Stimulated activated CD4-positive, alpha-beta T cell treated with anti-CD3 and anti-CD28 coated beads, Interleukin-4, amount 100 ng/mL, for 1 hour (primary cell): Measurements from ENCODE around the gene RBMS3.

ENCODE experiments used
- DNase-seq: peaks from one replicate; pipeline ENCODE4 v3.0.0-alpha.2; 2020

Gene RBMS3

DNA sequence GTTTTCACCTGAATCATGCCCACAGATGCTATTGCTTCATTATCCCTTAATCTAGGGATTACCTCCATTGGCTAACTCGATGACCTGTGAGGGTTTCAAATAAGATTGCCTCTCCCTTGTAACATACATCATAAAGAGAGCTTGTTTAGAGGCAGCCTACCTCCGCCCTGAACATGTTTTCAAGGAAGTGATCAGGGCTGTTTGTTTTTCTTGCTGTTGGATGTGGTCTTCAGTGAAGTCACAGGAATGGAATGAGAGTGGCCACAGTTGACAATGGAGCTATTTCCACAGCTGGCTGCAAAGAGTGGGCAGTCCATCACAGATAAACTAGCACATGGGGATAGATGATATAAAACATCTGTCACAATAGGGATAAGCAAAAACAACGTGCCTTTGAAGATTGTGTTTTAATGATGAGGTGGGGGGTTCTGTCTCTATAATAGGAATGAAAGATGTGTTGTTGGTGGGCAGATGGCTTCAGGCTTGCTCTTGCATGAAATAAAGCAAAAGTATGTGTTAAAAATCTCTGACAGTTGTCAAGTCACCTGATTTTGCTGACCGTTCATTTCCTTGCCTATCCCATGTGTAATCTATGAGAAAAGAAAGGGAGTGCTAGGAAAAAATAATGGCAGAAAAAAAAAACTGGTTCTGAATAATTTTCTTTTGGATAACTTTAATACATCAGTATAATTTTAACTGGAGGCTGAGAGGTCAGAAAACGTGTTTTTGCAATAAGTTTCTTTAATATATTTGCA, 642.3 kb downstream of the RBMS3 start:
- no peak for DNase-seq

GRCh38 chr3:29924783-29925561, 644.1 kb downstream of the RBMS3 start:
- no peak for DNase-seq

- no peak for DNase-seq
Measured at GRCh38 chr3:29926378-29926777, 645.5 kb downstream of the RBMS3 start.

- no peak for DNase-seq
Measured at GRCh38 chr3:29932696-29933325, 651.9 kb downstream of the RBMS3 start.

DNA sequence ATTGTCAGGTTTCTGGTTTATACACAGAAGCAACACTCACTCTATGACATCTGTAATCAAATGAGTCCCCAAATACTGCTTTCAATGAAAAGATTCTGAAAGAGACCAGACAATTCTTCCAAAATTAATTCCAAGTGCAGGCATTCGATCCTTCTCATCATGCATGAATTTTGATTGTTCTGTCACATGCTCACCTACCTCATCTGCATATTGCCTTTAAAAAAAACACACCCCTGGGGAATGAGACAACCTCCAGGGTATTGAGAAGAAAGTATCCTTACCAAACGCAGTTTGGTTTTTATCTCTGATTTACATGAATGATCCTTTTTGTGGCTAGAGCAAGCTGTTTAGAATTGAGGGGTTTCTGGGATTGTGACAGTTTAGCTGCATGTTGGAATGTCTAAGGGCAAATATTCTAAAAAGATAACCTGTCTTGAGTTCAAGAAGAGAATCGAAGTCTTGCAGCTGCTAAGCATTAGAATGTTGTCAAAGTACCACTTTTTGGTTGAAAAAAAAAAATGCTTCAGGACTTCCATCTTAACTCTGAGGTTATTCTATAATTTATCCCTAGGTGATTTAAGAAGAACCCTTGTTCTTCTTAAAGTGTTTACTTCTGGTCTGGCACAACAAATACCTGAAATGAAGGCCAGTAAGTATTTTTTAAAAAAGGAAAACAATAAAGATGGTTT, 653.1 kb downstream of the RBMS3 start:
- DNase-seq, result no peak

GRCh38 chr3:29934751-29935150, 653.9 kb downstream of the RBMS3 start:
- DNase-seq, result no peak

GRCh38 chr3:29936054-29936453, 655.2 kb downstream of the RBMS3 start:
- no peak for DNase-seq

DNA sequence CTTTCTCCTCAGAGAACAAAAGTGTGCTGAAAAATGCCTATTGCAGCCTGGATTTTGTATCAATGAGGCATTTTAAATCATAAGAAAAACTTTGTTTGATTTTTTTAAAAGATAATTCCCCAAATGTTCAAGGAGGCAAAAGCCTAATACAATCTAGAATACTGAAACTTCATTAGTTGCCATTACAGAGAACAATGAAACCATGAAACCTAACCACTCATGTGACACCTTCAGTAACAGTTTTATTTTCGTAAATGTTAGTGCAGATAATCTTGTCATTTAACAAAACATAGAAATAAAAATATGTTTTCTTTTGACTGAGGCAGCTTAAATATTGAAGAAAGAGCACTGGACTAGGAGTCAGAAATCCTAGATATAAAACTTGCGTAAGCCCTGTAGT, 655.9 kb downstream of the RBMS3 start:
- DNase-seq, result no peak

DNA sequence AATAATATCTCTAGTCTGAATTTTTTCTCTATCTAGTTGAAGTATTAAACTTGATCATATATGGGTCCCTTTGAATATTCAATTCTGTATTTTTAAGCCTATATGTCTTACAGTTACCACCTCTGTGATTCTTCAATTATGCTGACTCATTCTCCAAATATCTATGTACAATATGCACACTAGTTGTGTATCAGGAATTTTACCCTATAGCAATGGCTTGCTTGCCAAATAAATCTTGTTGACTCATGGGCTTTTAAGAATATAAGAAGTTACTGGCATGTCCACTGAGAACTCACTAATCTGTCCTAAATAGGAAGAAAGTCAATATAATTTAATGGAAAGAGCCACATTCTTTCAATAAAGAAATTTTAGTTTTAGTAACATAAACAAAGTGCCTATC, 656.3 kb downstream of the RBMS3 start:
- DNase-seq, result no peak

- no peak for DNase-seq
Measured at GRCh38 chr3:29940759-29941323, 660.0 kb downstream of the RBMS3 start.

DNA sequence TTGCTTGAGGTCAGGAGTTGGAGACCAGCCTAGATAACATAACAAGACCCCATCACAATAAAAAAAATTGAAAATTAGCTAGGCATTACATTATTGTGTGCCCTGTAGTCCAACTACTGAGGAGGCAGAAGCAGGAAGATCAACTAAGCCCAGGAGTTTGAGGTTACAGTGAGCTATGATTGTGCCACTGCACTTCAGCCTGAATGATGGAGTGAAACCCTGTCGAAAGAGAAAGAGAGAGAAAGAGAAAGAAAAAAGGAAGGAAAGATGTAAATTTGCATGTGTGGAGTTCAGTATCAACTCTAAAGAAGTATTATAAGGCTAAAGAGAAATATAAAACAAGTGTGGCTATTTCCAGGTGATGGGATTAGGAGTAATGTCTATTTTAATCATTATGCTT, 661.4 kb downstream of the RBMS3 start:
- no peak for DNase-seq

DNA sequence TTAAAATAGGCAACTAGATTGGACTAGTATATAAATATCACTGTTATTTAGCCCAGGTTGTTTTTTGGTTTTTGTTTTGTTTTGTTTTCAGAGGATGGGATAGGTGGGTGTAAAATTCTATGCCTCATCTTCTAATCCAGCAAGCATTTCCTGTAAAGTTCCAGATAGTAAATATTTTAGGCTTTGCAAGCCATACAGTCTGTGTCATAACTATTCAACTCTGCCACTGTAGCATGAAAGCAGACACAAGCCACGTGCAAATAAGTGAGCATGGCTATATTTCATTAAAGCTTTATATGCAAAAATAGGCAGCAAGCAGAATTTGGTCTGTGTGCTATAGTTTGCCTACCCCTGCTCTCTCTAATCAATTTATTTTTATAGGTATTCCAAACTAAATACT, 668.3 kb downstream of the RBMS3 start:
- no peak for DNase-seq

DNA sequence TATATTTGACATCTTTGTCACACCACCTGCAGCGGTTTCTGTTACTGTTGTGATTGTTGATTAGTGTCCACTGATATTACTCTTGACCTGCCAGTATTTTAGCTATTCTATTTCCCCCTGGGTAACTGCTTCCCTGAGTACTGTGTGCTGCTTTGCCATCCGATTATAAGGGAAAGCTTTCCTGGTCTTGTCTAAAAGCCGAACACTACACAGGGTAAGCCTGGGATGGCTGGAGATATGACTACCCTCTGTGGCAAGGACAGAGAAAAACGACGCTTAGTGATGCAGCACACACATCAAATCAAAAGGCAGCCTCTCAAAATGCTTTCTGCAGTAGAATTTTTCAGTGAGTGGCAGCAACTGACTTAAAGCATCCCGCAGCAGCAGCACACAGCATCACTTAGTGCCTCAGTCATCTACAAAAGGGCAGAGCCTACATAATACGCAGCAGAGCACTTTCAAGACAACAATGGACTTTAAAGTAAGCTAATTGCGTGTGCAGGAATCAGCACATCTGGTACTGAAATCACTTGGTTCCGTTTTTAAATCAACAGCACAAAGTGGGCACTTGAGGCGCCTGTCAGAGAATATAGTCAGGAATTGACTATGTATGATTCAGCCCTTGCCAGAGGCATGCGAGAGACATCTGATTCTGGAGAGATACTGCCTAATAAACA, 669.2 kb downstream of the RBMS3 start:
- DNase-seq, result no peak

GRCh38 chr3:29952431-29952830, 671.6 kb downstream of the RBMS3 start:
- no peak for DNase-seq

GRCh38 chr3:29955413-29955812, 674.5 kb downstream of the RBMS3 start:
- no peak for DNase-seq

- DNase-seq, result no peak
Measured at GRCh38 chr3:29958816-29959215, 677.9 kb downstream of the RBMS3 start.

DNA sequence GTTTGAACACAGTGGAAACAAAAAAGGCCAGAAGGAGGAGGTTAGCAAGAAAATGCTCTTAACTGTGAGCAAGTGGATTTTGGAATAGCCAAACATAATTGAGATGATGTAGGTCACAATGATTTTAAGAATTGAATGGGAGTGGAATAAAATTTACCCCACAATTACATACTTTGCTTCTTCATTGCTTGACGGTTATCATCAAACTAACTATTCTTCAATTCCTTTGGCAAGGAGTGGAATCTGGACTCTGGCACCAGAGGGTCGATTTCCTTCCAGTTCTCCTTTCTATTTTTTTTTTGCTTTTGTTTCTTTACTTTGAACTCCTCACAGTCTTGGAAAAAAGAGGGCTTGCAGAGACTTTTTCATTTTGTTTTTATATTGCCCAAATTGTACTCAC, 691.0 kb downstream of the RBMS3 start:
- DNase-seq, result no peak

DNA sequence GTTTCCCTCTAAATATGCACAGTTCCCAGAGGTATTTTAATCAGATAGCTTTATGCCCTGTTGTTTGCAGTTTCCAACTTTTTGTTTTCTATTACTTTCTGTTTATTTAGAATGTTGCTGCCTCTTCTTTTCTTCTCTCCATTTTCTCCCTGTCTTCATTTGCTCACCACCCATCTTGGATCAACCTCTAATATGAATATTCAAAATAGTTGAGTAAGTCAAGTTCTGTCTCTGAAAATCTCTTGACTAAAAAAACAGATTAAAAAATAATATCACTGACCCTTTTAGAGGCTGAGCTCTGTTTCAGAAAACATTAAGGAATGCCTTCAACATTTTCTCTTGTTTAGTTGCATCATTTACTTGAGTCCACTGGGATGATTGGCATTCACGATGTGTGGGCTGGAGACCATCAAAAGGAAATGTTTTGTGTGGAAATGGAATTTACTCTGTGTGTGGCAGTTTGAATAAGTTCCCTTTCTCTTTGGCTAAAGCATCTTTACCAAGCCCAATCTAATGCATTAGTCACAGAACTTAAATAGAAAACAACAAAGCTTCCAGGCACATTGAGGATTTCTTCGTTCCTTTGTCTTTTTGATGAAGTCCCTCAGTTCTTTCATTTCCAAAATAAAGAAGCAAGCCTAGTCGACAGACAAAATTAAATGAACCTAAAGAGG, 691.6 kb downstream of the RBMS3 start:
- DNase-seq, result no peak

DNA sequence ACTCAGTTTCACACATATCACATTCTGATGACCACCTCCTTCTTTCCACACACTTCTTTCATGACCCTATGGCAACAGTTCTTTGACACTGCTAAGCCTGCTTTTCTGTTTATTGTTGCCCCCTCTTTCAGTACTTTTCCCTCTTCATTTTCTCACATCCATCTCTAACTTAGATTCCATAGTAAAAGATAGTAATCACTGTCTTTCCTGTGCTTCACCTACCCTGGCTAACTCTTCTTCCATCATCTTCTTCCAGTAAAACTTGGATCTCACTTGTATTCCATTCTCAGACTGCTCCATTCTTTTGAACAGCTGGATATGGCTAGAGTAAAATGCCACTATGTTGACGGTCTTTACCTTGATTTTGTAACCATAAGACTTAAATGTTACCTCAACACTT, 692.9 kb downstream of the RBMS3 start:
- DNase-seq, result no peak

GRCh38 chr3:29976871-29977270, 696.0 kb downstream of the RBMS3 start:
- DNase-seq, result no peak

GRCh38 chr3:29977360-29977759, 696.5 kb downstream of the RBMS3 start:
- no peak for DNase-seq

DNA sequence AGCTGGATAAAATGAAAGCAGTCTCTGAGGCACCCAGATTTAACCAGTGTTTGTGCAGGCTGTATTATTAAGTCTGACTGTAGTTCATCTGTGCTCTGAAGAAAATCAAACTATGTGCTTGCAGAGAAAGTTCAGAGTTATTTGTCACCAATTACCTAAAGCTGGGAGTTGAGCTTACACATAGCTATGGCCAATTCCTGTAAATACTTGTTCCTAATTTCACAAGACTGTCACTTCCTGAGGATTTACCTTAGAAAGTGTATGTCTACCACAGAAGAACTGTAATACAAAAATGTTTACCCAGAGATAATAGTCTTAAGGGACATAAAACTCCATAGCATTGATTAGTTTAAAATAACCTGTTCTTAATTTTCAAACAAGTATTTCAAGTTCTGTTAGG, 697.2 kb downstream of the RBMS3 start:
- no peak for DNase-seq
